ENCODE data around the gene HSPBP1. TPM values are rescaled to one million over a fixed set of nuclear protein-coding genes. Genes with fewer than 3 reads are reported as not detected.

HSPBP1 gene
- total and polyA plus RNA-seq, 2 of the 13 experiments (the other 11 are each of a cell fraction or from before 2014, with no cell fraction given): 22.3 to 33.7 TPM

DNA sequence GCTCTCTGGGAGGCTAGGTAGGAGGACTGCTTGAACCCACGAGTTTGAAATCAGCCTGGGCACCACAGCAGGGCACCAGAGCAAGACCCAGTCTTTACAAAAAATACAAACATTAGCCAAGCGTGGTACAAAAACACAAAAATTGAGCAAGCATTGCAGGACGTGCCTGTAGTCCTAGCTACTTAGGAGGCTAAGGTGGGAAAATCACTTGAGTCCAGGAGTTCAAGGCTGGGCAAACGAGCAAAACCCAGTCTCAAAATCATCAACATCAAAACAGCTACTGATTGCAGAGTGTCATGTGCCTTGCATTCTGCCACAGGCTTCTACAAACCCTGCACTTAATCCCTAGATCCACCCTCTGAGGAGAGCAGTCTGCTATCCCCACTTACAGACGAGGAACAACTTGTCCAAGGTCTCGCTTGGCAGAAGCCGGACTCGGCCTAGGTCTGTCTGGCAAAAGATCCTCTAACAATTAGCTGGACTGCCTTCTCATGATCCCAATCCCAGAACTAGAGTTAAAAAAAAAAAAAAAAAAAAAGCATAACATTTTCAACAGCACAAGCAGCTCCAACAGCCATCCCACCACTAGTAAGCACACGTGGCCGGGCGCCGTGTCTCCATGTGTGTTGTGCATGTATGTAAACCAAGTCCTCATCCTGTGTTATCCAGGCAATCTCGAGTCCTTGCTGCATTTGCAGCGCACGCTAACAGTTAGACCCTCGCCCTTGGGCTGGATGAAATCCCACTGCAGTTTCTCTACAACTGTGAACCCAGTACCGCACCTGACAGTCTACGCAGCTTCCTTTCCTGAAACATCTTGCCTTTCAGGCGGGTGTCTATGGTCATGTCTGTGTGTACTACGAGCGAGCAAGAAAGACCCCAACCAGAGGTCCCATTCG lies 23.1 kb downstream of the HSPBP1 start (continued):
- TF ChIP-seq ZNF235 (CRISPR knock-in tag; IDR thresholded peaks at IDR 0.05; ENCODE audit: borderline replicate concordance) (no peak), ZNF75D (CRISPR knock-in tag; IDR thresholded peaks at IDR 0.05; ENCODE audit: borderline replicate concordance) (no peak), TBL1XR1 (IDR thresholded peaks at IDR 0.05; ENCODE audit: borderline replicate concordance, low read length, partially characterized antibody) (no peak), KDM4B (CRISPR knock-in tag; IDR thresholded peaks at IDR 0.05) (no peak), TOE1 (CRISPR knock-in tag; IDR thresholded peaks at IDR 0.05) (no peak), ZSCAN30 (CRISPR knock-in tag; IDR thresholded peaks at IDR 0.05) (no peak), SMAD9 (CRISPR knock-in tag; IDR thresholded peaks at IDR 0.05) (no peak), CEBPG (CRISPR knock-in tag; IDR thresholded peaks at IDR 0.05) (peak; percentile 79), ZFX (CRISPR knock-in tag; IDR thresholded peaks at IDR 0.05; ENCODE audit: low read depth) (no peak; the same call in 1 of the 2 replicates)
- TF ChIP-seq, protein P1, sequence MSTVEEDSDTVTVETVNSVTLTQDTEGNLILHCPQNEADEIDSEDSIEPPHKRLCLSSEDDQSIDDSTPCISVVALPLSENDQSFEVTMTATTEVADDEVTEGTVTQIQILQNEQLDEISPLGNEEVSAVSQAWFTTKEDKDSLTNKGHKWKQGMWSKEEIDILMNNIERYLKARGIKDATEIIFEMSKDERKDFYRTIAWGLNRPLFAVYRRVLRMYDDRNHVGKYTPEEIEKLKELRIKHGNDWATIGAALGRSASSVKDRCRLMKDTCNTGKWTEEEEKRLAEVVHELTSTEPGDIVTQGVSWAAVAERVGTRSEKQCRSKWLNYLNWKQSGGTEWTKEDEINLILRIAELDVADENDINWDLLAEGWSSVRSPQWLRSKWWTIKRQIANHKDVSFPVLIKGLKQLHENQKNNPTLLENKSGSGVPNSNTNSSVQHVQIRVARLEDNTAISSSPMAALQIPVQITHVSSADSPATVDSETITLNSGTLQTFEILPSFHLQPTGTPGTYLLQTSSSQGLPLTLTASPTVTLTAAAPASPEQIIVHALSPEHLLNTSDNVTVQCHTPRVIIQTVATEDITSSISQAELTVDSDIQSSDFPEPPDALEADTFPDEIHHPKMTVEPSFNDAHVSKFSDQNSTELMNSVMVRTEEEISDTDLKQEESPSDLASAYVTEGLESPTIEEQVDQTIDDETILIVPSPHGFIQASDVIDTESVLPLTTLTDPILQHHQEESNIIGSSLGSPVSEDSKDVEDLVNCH (CRISPR knock-in tag; IDR thresholded peaks at IDR 0.05): no peak
- TF ChIP-seq, protein P2, sequence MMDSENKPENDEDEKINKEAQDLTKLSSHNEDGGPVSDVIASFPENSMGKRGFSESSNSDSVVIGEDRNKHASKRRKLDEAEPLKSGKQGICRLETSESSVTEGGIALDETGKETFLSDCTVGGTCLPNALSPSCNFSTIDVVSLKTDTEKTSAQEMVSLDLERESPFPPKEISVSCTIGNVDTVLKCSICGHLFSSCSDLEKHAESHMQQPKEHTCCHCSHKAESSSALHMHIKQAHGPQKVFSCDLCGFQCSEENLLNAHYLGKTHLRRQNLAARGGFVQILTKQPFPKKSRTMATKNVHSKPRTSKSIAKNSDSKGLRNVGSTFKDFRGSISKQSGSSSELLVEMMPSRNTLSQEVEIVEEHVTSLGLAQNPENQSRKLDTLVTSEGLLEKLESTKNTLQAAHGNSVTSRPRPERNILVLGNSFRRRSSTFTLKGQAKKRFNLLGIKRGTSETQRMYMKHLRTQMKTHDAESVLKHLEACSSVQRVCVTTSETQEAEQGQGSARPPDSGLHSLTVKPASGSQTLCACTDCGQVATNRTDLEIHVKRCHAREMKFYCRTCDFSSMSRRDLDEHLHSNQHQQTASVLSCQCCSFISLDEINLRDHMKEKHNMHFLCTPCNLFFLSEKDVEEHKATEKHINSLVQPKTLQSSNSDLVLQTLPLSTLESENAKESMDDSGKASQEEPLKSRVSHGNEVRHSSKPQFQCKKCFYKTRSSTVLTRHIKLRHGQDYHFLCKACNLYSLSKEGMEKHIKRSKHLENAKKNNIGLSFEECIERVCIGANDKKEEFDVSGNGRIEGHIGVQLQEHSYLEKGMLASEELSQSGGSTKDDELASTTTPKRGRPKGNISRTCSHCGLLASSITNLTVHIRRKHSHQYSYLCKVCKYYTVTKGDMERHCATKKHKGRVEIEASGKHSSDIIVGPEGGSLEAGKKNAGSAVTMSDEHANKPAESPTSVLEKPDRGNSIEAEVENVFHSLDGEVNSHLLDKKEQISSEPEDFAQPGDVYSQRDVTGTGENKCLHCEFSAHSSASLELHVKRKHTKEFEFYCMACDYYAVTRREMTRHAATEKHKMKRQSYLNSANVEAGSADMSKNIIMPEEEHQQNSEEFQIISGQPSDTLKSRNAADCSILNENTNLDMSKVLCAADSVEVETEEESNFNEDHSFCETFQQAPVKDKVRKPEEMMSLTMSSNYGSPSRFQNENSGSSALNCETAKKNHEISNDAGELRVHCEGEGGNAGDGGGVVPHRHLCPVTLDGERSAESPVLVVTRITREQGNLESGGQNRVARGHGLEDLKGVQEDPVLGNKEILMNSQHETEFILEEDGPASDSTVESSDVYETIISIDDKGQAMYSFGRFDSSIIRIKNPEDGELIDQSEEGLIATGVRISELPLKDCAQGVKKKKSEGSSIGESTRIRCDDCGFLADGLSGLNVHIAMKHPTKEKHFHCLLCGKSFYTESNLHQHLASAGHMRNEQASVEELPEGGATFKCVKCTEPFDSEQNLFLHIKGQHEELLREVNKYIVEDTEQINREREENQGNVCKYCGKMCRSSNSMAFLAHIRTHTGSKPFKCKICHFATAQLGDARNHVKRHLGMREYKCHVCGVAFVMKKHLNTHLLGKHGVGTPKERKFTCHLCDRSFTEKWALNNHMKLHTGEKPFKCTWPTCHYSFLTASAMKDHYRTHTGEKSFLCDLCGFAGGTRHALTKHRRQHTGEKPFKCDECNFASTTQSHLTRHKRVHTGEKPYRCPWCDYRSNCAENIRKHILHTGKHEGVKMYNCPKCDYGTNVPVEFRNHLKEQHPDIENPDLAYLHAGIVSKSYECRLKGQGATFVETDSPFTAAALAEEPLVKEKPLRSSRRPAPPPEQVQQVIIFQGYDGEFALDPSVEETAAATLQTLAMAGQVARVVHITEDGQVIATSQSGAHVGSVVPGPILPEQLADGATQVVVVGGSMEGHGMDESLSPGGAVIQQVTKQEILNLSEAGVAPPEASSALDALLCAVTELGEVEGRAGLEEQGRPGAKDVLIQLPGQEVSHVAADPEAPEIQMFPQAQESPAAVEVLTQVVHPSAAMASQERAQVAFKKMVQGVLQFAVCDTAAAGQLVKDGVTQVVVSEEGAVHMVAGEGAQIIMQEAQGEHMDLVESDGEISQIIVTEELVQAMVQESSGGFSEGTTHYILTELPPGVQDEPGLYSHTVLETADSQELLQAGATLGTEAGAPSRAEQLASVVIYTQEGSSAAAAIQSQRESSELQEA (CRISPR knock-in tag; IDR thresholded peaks at IDR 0.05; ENCODE audit: not compliant biosample characterization): no peak
- TF ChIP-seq, protein P3, sequence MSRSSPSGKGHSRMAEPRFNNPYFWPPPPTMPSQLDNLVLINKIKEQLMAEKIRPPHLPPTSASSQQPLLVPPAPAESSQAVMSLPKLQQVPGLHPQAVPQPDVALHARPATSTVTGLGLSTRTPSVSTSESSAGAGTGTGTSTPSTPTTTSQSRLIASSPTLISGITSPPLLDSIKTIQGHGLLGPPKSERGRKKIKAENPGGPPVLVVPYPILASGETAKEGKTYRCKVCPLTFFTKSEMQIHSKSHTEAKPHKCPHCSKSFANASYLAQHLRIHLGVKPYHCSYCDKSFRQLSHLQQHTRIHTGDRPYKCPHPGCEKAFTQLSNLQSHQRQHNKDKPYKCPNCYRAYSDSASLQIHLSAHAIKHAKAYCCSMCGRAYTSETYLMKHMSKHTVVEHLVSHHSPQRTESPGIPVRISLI (CRISPR knock-in tag; IDR thresholded peaks at IDR 0.05; ENCODE audit: borderline replicate concordance): 0 out of 2 replicates have a peak, but pooled peaks have one; percentile 11
- TF ChIP-seq, protein P4, sequence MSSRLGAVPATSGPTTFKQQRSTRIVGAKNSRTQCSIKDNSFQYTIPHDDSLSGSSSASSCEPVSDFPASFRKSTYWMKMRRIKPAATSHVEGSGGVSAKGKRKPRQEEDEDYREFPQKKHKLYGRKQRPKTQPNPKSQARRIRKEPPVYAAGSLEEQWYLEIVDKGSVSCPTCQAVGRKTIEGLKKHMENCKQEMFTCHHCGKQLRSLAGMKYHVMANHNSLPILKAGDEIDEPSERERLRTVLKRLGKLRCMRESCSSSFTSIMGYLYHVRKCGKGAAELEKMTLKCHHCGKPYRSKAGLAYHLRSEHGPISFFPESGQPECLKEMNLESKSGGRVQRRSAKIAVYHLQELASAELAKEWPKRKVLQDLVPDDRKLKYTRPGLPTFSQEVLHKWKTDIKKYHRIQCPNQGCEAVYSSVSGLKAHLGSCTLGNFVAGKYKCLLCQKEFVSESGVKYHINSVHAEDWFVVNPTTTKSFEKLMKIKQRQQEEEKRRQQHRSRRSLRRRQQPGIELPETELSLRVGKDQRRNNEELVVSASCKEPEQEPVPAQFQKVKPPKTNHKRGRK (CRISPR knock-in tag; IDR thresholded peaks at IDR 0.05): no peak

Measured in HepG2 (cell line).